Liver (tissue), 9 donors: ENCODE data around the gene PLEKHA8. TPM values are rescaled to one million over a fixed set of nuclear protein-coding genes. Genes with fewer than 3 reads are reported as not detected.

Source experiments
- DNase-seq: peaks from one replicate; pipeline ENCODE4 v3.0.0-alpha.2; 2017; ENCODE audit warnings: low spot score
- H3K27ac ChIP-seq, 2 donors: one replicate each; pipeline ENCODE4 v1.7.0; 2013; ENCODE audit warnings: inconsistent platforms in 2 of 2, low read length in 2 of 2, control low read depth in 1 of 2, low read depth in 1 of 2, mild to moderate bottlenecking in 1 of 2
- H3K27me3 ChIP-seq, 4 donors: one replicate each; pipeline versions ENCODE4 v1.6.1 to v1.7.0; 2013; ENCODE audit warnings: low read length in 3 of 4, inconsistent platforms in 1 of 4, mild to moderate bottlenecking in 1 of 4, moderate library complexity in 1 of 4; ENCODE audit not compliant: control insufficient read depth in 4 of 4, insufficient read depth in 4 of 4
- H3K36me3 ChIP-seq, 4 donors: one replicate each; pipeline versions ENCODE4 v1.6.1 to v1.7.0; 2013; ENCODE audit warnings: low read length in 3 of 4, mild to moderate bottlenecking in 3 of 4, low read depth in 1 of 4, moderate library complexity in 1 of 4; ENCODE audit not compliant: control insufficient read depth in 4 of 4, insufficient read depth in 3 of 4
- H3K4me1 ChIP-seq, 4 donors: one replicate each; pipeline versions ENCODE4 v1.6.1 to v1.7.0; 2013; ENCODE audit warnings: low read length in 3 of 4, mild to moderate bottlenecking in 3 of 4, moderate library complexity in 1 of 4; ENCODE audit not compliant: control insufficient read depth in 4 of 4, insufficient read depth in 4 of 4
- H3K4me3 ChIP-seq, 3 donors: one replicate each; pipeline versions ENCODE4 v1.6.1 to v1.7.0; 2013; ENCODE audit warnings: low read length in 3 of 3, control low read depth in 1 of 3, low read depth in 1 of 3, mild to moderate bottlenecking in 1 of 3
- H3K9ac ChIP-seq, 2 donors: one replicate each; pipeline ENCODE4 v1.7.0; 2013; ENCODE audit warnings: low read length in 2 of 2, mild to moderate bottlenecking in 2 of 2, moderate library complexity in 2 of 2, control low read depth in 1 of 2, low read depth in 1 of 2
- H3K9me3 ChIP-seq, 4 donors: one replicate each; pipeline versions ENCODE4 v1.6.1 to v1.7.0; 2013; ENCODE audit warnings: low read length in 3 of 4; ENCODE audit not compliant: control insufficient read depth in 4 of 4
- ATF3 ChIP-seq: IDR thresholded peaks from 2 replicates; pipeline ENCODE4 v1.6.1; 2016; ENCODE audit warnings: antibody characterized with exemption
- CTCF ChIP-seq: fragments of 150-350 bp; IDR thresholded peaks from 2 replicates; pipeline ENCODE4 v1.5.1; 2017; ENCODE audit warnings: improper control_type of control experiment, low read depth, low read length; ENCODE audit not compliant: missing input control
- EGR1 ChIP-seq, 2 donors: IDR thresholded peaks; 2 replicates each; pipeline ENCODE4 v1.6.1; 2016 to 2018; ENCODE audit warnings: antibody characterized with exemption in 2 of 2, low read depth in 2 of 2
- FOXA1 ChIP-seq: IDR thresholded peaks from 2 replicates; pipeline ENCODE4 v1.6.1; 2016; ENCODE audit warnings: antibody characterized with exemption
- FOXA2 ChIP-seq: IDR thresholded peaks from 2 replicates; pipeline ENCODE4 v1.6.1; 2016; ENCODE audit warnings: antibody characterized with exemption
- GABPA ChIP-seq, 2 donors: IDR thresholded peaks in 1 of 2; conservative IDR thresholded peaks in 1 of 2; 2 replicates each; pipeline ENCODE4 v1.6.1; 2016; ENCODE audit warnings: antibody characterized with exemption in 2 of 2, mild to moderate bottlenecking in 1 of 2, moderate library complexity in 1 of 2
- HNF4G ChIP-seq: IDR thresholded peaks from 2 replicates; pipeline ENCODE4 v1.6.1; 2016; ENCODE audit warnings: antibody characterized with exemption
- NR2F2 ChIP-seq: IDR thresholded peaks from 2 replicates; pipeline ENCODE4 v1.6.1; 2016; ENCODE audit warnings: antibody characterized with exemption
- RAD21 ChIP-seq, 2 donors: IDR thresholded peaks; 2 replicates each; pipeline ENCODE4 v1.6.1; 2016; ENCODE audit warnings: antibody characterized with exemption in 2 of 2, mild to moderate bottlenecking in 2 of 2
- REST ChIP-seq: IDR thresholded peaks from 2 replicates; pipeline ENCODE4 v1.6.1; 2016; ENCODE audit warnings: antibody characterized with exemption, mild to moderate bottlenecking
- RXRA ChIP-seq, 2 donors: IDR thresholded peaks; 2 replicates each; pipeline ENCODE4 v1.6.1; 2017 to 2018; ENCODE audit warnings: antibody characterized with exemption in 2 of 2, mild to moderate bottlenecking in 1 of 2
- SP1 ChIP-seq: IDR thresholded peaks from 2 replicates; pipeline ENCODE4 v1.6.1; 2018; ENCODE audit warnings: antibody characterized with exemption, mild to moderate bottlenecking
- TAF1 ChIP-seq: conservative IDR thresholded peaks from 2 replicates; pipeline ENCODE4 v1.6.1; 2016; ENCODE audit warnings: antibody characterized with exemption, mild to moderate bottlenecking
- YY1 ChIP-seq: IDR thresholded peaks from 2 replicates; pipeline ENCODE4 v1.6.1; 2016; ENCODE audit warnings: antibody characterized with exemption, mild to moderate bottlenecking
- WGBS: extraction: QIAGEN DNeasy Blood & Tissue Kit; methylation state at CpG from one replicate; pipeline ENCODE4 v1.1.7; 2013; 5-methylcytosine and 5-hydroxymethylcytosine counted together
- polyA plus RNA-seq, 2 donors: library from polyadenylated mRNA; stranded (reverse) in 1 of 2; unstranded in 1 of 2; fragments of 200-250 nt in 1 of 2; fragments of >200 nt in 1 of 2; fragmentation: Nextera tagmentation in 1 of 2; extraction: Ambion mirVana in 1 of 2; gene quantifications; one replicate each; pipeline versions ENCODE4 v1.2.1 to v1.2.3, GENCODE V29; 2013 to 2015
- total RNA-seq, 2 donors: library from RNA; depleted of rRNA; stranded (reverse); fragments of >200 nt; gene quantifications; one replicate each; pipeline ENCODE4 v1.2.3, GENCODE V29; 2014
- TF ChIP-seq, protein P1 (sequence below): IDR thresholded peaks from 2 replicates; pipeline ENCODE4 v1.6.1; 2016; ENCODE audit warnings: antibody characterized with exemption
- TF ChIP-seq, protein P2 (sequence below): IDR thresholded peaks from 2 replicates; pipeline ENCODE4 v1.6.1; 2016; ENCODE audit warnings: antibody characterized with exemption
- donor health status: healthy.
- donor health status: healthy.
- donor health status: healthy.
- donor health status: healthy.
- donor health status: healthy.

The PLEKHA8 gene
- total and polyA plus RNA-seq, 4 donors: 1.0 to 5.4 (median 2.4) TPM

DNA sequence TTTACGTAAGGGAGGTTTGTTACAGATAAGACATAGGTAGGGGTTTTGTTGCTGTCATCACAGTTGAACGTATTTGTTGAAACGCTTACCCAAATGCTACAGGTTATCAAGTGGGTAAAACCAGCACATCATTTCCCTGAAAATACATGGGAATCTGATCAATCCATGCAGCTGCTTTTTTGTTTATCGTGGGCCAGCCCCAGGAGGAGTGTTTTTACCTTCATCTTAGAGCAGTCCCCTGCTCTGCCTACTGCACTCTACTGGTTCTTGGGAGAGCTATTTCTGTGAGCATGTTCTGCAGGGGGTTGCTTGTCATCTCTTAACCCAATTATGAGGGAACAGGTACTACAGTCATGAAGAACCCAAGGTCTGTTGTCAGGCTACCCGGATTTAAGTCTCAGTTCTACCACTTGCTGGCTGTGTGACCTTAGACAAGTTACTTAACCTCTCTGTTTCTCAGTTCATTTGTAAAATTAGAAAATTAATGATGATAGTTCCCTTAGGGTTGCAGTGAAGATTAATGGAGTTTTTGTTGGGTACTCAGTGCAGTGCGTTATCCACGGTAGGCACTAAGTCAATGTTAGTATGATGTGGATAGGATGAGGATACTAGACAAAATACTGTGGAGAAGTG, 121.5 kb downstream of the PLEKHA8 start:
- no peaks in the 10 kb centered on the region for H3K4me1 ChIP-seq
- DNase-seq: no peak
- H3K9ac ChIP-seq: no peak overlapping the region
- no peak overlapping the region for H3K27ac ChIP-seq
- WGBS: 95% methylated on average over 7 of the region's 7 CpGs
- H3K9me3 ChIP-seq: no peaks in the 10 kb centered on the region
- no peak overlapping the region for H3K4me3 ChIP-seq
- TF ChIP-seq, protein P1, sequence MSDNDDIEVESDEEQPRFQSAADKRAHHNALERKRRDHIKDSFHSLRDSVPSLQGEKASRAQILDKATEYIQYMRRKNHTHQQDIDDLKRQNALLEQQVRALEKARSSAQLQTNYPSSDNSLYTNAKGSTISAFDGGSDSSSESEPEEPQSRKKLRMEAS: no peak
- TF ChIP-seq EGR1 (IDR thresholded peaks at IDR 0.05; ENCODE audit: low read depth in 2 of 2): no peak
- TF ChIP-seq HNF4G: no peak
- TF ChIP-seq FOXA2: no peak
- no peak for TF ChIP-seq CTCF
- TF ChIP-seq ATF3: no peak
- no peak for TF ChIP-seq FOXA1
- TF ChIP-seq TAF1: no peak
- H3K36me3 ChIP-seq: no peaks in the 10 kb centered on the region
- H3K27me3 ChIP-seq: no peaks in the 10 kb centered on the region

GRCh38 chr7:30150711-30151110, 122.5 kb downstream of the PLEKHA8 start:
- Histone ChIP-seq H3K4me3 (no peak overlapping the region), H3K27me3 (no peaks in the 10 kb centered on the region), H3K4me1 (no peaks in the 10 kb centered on the region), H3K9me3 (no peaks in the 10 kb centered on the region), H3K27ac (no peak overlapping the region), H3K9ac (no peak overlapping the region), H3K36me3 (no peaks in the 10 kb centered on the region)
- no peak for DNase-seq
- TF ChIP-seq, protein P2, sequence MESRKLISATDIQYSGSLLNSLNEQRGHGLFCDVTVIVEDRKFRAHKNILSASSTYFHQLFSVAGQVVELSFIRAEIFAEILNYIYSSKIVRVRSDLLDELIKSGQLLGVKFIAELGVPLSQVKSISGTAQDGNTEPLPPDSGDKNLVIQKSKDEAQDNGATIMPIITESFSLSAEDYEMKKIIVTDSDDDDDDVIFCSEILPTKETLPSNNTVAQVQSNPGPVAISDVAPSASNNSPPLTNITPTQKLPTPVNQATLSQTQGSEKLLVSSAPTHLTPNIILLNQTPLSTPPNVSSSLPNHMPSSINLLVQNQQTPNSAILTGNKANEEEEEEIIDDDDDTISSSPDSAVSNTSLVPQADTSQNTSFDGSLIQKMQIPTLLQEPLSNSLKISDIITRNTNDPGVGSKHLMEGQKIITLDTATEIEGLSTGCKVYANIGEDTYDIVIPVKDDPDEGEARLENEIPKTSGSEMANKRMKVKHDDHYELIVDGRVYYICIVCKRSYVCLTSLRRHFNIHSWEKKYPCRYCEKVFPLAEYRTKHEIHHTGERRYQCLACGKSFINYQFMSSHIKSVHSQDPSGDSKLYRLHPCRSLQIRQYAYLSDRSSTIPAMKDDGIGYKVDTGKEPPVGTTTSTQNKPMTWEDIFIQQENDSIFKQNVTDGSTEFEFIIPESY: no peak
- TF ChIP-seq EGR1 (IDR thresholded peaks at IDR 0.05; ENCODE audit: low read depth in 2 of 2) (no peak), FOXA2 (no peak), GABPA (IDR thresholded peaks at IDR 0.05 in 1 of 2, conservative IDR thresholded peaks at IDR 0.05 in 1 of 2) (no peak), HNF4G (no peak), REST (no peak), NR2F2 (no peak), YY1 (no peak), RXRA (IDR thresholded peaks at IDR 0.05) (no peak), RAD21 (IDR thresholded peaks at IDR 0.05) (no peak), SP1 (no peak)
- 85% methylated on average over 7 of the region's 7 CpGs for WGBS
